Common myeloid progenitor, CD34-positive (primary cell): ENCODE measurements around the gene ADIPOR2.

ENCODE experiments used
- CTCF ChIA-PET: fragments of 350-600 bp; sonication (Branson Sonifier 250); formaldehyde crosslinking; loops from one replicate; lab custom pipeline; 2021; ENCODE audit warnings: antibody characterized with exemption; lab: Charles Lee
- POLR2A ChIA-PET: fragments of 350-600 bp; sonication (Branson Sonifier 250); formaldehyde crosslinking; loops from one replicate; lab custom pipeline; 2021; ENCODE audit warnings: antibody characterized with exemption; lab: Charles Lee
- DNase-seq, 3 donors: peaks; one replicate each; pipeline versions ENCODE4 v3.0.0 to v3.0.0-alpha.2; 2013
- H3K27ac ChIP-seq, 2 experiments: 1 replicate in 1 of 2; 2 replicates in 1 of 2; pipeline ENCODE4 v1.7.0; 2013; ENCODE audit warnings: inconsistent platforms in 2 of 2, low read length in 2 of 2, mild to moderate bottlenecking in 2 of 2, low read depth in 1 of 2, moderate library complexity in 1 of 2; ENCODE audit not compliant: severe bottlenecking in 2 of 2, insufficient read depth in 1 of 2, poor library complexity in 1 of 2
- H3K27me3 ChIP-seq, 5 experiments: replicated peaks in 2 of 5; 1 replicate in 3 of 5; 2 replicates in 2 of 5; pipeline versions ENCODE4 v1.6.1 to v1.7.0; 2013; ENCODE audit warnings: low read length in 4 of 5, mild to moderate bottlenecking in 2 of 5, moderate library complexity in 2 of 5, inconsistent platforms in 1 of 5; ENCODE audit not compliant: insufficient read depth in 5 of 5, control insufficient read depth in 4 of 5
- H3K36me3 ChIP-seq, 4 experiments: 1 replicate in 2 of 4; 2 replicates in 2 of 4; pipeline versions ENCODE4 v1.6.1 to v1.7.0; 2013; ENCODE audit warnings: low read length in 3 of 4, control low read depth in 1 of 4, mild to moderate bottlenecking in 1 of 4; ENCODE audit not compliant: control insufficient read depth in 4 of 4, insufficient read depth in 4 of 4
- H3K4me1 ChIP-seq, 4 experiments: 1 replicate in 3 of 4; 2 replicates in 1 of 4; pipeline versions ENCODE4 v1.6.1 to v1.7.1; 2013; ENCODE audit warnings: low read length in 3 of 4, mild to moderate bottlenecking in 3 of 4, control low read depth in 1 of 4, inconsistent platforms in 1 of 4, moderate library complexity in 1 of 4; ENCODE audit not compliant: control insufficient read depth in 4 of 4, insufficient read depth in 4 of 4; ENCODE audit errors: control extremely low read depth in 1 of 4
- H3K4me3 ChIP-seq, 7 experiments: 1 replicate in 4 of 7; 2 replicates in 3 of 7; pipeline versions ENCODE4 v1.5.1 to v1.7.0; 2013; ENCODE audit warnings: mild to moderate bottlenecking in 7 of 7, low read length in 6 of 7, moderate library complexity in 6 of 7, inconsistent platforms in 2 of 7, low read depth in 2 of 7, control low read depth in 1 of 7; ENCODE audit not compliant: insufficient read depth in 4 of 7, control insufficient read depth in 1 of 7; ENCODE audit errors: extremely low read depth in 1 of 7
- H3K9me3 ChIP-seq, 5 experiments: 1 replicate in 4 of 5; 2 replicates in 1 of 5; pipeline versions ENCODE4 v1.6.1 to v1.7.1; 2013; ENCODE audit warnings: low read length in 4 of 5, mild to moderate bottlenecking in 2 of 5, inconsistent platforms in 1 of 5, low read depth in 1 of 5, moderate library complexity in 1 of 5; ENCODE audit not compliant: control insufficient read depth in 4 of 5, insufficient read depth in 2 of 5; ENCODE audit errors: control extremely low read depth in 1 of 5
- WGBS: methylation state at CpG from one replicate; pipeline ENCODE4 v1.1.5; 2013; ENCODE audit not compliant: insufficient coverage; 5-methylcytosine and 5-hydroxymethylcytosine counted together

Gene ADIPOR2

DNA sequence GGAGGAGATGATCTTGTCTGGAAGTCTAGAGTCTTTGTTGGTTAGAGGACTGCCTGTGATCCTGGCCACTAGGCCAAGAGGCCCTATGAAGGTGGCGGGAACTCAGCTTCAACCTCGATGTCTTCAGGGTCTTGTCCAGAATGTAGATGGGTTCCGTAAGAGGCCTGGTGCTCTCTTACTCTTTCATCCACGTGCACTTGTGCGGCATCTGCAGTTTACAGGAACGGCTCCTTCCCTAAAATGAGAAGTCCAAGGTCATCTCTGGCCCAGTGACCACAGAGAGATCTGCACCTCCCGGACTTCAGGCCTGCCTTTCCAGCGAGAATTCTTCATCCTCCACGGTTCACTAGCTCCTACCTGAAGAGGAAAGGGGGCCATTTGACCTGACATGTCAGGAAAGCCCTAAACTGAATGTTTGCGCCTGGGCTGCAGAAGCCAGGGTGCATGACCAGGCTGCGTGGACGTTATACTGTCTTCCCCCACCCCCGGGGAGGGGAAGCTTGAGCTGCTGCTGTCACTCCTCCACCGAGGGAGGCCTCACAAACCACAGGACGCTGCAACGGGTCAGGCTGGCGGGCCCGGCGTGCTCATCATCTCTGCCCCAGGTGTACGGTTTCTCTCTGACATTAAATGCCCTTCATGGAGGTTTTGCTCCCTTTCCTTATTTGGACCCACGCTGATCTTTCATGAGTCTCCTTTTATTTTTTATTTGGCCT lies 44.1 kb upstream of the ADIPOR2 start:
- ChIA-PET CTCF (interaction anchor here (0.5 to 17.1 kb wide), 5 partner anchors 14 to 293 kb away, joined by 4 to 268 read pairs (median 26); partner anchors contain the start of gene WNT5B), POLR2A (no interaction called here)
- Histone ChIP-seq H3K27ac (no peak overlapping the region), H3K27me3 (no peaks in the 10 kb centered on the region), H3K36me3 (no peaks in the 10 kb centered on the region), H3K4me3 (no peak overlapping the region), H3K4me1 (peaks cover 0 to 17% (median 6%) of the 10 kb centered on the region in 4 experiments), H3K9me3 (no peaks in the 10 kb centered on the region)
- 81% methylated on average over 20 of the region's 21 CpGs for WGBS
- DNase-seq: no peak

- no peaks in the 10 kb centered on the region for H3K9me3 ChIP-seq
- no peaks in the 10 kb centered on the region for H3K27me3 ChIP-seq
- POLR2A ChIA-PET: no interaction called here
- DNase-seq: no peak
- 86% methylated on average over 1 of the region's 3 CpGs for WGBS
- peaks cover 0 to 17% (median 6%) of the 10 kb centered on the region in 4 experiments for H3K4me1 ChIP-seq
- CTCF ChIA-PET: interaction anchor here (2.5 to 17.1 kb wide), 3 partner anchors 15 to 292 kb away, joined by 9 to 268 read pairs (median 160); partner anchors contain the start of gene WNT5B
- no peaks in the 10 kb centered on the region for H3K36me3 ChIP-seq
- no peak overlapping the region for H3K4me3 ChIP-seq
- H3K27ac ChIP-seq: no peak overlapping the region
Observed at GRCh38 chr12:1647285-1647669, 43.6 kb upstream of the ADIPOR2 start.

- H3K9me3 ChIP-seq: no peaks in the 10 kb centered on the region
- POLR2A ChIA-PET: interaction anchor here (0.6 kb wide), 1 partner anchor 366 kb away, joined by 3 read pairs; no protein-coding TSS in a partner anchor
- no peaks in the 10 kb centered on the region for H3K27me3 ChIP-seq
- 87% methylated on average over 4 of the region's 5 CpGs for WGBS
- no peaks in the 10 kb centered on the region for H3K36me3 ChIP-seq
- peaks cover 2 to 10% (median 6%) of the 10 kb centered on the region in 4 experiments for H3K4me1 ChIP-seq
- CTCF ChIA-PET: interaction anchor here (1.0 to 17.1 kb wide), 10 partner anchors 10 to 289 kb away, joined by 3 to 268 read pairs (median 4); partner anchors contain the start of gene WNT5B
- H3K27ac ChIP-seq: no peak overlapping the region
- no peak overlapping the region for H3K4me3 ChIP-seq
- DNase-seq: no peak
Observed at GRCh38 chr12:1650260-1650977, 40.5 kb upstream of the ADIPOR2 start.

DNA sequence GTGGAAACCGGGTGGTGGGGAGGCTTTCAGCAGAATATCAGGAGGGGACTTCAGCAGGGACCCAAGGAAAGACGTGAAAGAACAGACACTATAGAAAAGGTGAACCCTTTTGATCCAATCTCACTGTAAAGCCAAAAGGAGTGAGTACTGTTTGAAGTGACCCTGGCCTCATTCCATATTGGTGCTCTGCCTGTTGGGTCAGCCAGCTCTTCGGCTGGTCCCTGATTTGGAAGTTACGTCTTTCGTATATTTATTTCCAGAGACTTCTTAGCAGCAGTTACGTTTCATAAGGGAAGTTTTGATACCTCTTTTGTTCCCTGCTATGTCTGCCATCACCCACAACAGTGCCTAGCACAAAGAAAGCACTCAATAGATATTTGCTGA lies 39.9 kb upstream of the ADIPOR2 start:
- DNase-seq: no peak
- no peaks in the 10 kb centered on the region for H3K9me3 ChIP-seq
- no peaks in the 10 kb centered on the region for H3K27me3 ChIP-seq
- 100% methylated on average over 3 of the region's 6 CpGs for WGBS
- ChIA-PET CTCF (interaction anchor here (1.1 to 17.1 kb wide), 6 partner anchors 19 to 290 kb away, joined by 3 to 268 read pairs (median 6); partner anchors contain the start of gene WNT5B), POLR2A (interaction anchor here (0.6 kb wide), 2 partner anchors 366 to 1932 kb away, joined by 3 read pairs; no protein-coding TSS in a partner anchor)
- no peak overlapping the region for H3K27ac ChIP-seq
- no peaks in the 10 kb centered on the region for H3K36me3 ChIP-seq
- H3K4me3 ChIP-seq: no peak overlapping the region
- peaks cover 2 to 10% (median 6%) of the 10 kb centered on the region in 4 experiments for H3K4me1 ChIP-seq

DNA sequence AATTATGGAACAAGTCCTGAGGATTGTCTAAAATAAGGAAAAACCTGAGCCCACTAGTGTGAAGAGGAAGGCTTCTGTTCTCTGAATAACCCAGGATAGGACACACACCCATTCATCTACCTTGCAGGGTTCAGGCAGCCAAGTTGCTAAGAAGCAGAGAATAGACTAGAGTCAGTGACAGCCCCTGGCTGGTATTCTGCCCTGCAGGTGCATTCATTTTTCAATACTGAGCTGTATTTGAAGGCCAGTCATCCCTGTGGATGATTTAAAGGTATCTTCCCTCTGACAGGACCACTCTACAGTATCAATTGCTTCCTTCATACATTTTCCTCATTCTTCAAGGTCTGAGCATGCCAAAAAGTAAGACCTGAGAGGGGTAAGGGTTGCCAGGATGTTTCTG lies 38.9 kb upstream of the ADIPOR2 start:
- CTCF ChIA-PET: interaction anchor here (0.8 to 17.1 kb wide), 7 partner anchors 9 to 289 kb away, joined by 3 to 268 read pairs (median 10); partner anchors contain the start of genes ADIPOR2 and WNT5B
- POLR2A ChIA-PET: interaction anchor here (1.5 kb wide), 1 partner anchor 139 kb away, joined by 3 read pairs; no protein-coding TSS in a partner anchor

DNA sequence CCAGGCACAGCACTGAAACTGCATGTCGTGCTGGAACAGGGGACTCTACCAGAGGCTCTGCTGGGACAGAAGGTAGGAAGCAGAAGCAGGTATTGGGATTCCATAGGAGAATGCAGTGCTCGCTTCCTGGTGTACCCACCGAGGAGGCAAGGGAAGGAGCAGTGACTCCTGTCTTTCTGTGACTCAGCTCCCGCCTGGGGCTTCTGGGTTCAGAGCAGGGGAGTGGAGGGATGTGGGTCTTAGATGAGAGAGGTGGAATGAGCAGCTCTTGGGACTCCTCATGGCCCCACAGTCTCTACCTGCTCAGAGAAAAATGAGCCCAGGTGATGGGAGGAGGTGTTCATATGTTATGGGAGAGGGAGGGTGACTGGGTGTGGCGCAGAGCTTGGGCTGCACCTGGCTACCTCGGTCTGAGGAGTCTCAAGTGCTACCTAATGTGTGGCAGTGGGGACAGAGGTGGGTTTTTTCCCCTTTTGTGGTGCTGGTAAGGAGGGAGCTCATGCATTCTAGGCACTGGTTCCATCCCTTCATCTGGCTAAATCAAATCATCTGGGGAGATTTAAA lies 35.6 kb upstream of the ADIPOR2 start:
- POLR2A ChIA-PET: no interaction called here
- WGBS: 100% methylated on average over 2 of the region's 6 CpGs
- Histone ChIP-seq H3K27me3 (no peaks in the 10 kb centered on the region), H3K4me1 (peaks cover 0 to 2% (median 1%) of the 10 kb centered on the region in 4 experiments), H3K4me3 (no peak overlapping the region), H3K36me3 (no peaks in the 10 kb centered on the region), H3K9me3 (no peaks in the 10 kb centered on the region), H3K27ac (no peak overlapping the region)
- no peak for DNase-seq
- CTCF ChIA-PET: interaction anchor here (0.7 to 17.1 kb wide), 8 partner anchors 11 to 285 kb away, joined by 3 to 268 read pairs (median 8); partner anchors contain the start of gene WNT5B

More for the DNA sequence above, 38.9 kb upstream of the ADIPOR2 start:
- Histone ChIP-seq H3K27ac (no peak overlapping the region), H3K4me3 (no peak overlapping the region), H3K27me3 (no peaks in the 10 kb centered on the region), H3K9me3 (no peaks in the 10 kb centered on the region), H3K36me3 (no peaks in the 10 kb centered on the region), H3K4me1 (peaks cover 2 to 9% (median 4%) of the 10 kb centered on the region in 4 experiments)
- no peak for DNase-seq
